ENCODE data around the gene CCDC169. TPM values are rescaled to one million over a fixed set of nuclear protein-coding genes. Genes with fewer than 3 reads are reported as not detected.

CCDC169 gene
- total and polyA plus RNA-seq, 2 donors (not counting 3 experiments of a cell fraction or from before 2014, with no cell fraction given): 1.2 to 2.5 TPM

DNA sequence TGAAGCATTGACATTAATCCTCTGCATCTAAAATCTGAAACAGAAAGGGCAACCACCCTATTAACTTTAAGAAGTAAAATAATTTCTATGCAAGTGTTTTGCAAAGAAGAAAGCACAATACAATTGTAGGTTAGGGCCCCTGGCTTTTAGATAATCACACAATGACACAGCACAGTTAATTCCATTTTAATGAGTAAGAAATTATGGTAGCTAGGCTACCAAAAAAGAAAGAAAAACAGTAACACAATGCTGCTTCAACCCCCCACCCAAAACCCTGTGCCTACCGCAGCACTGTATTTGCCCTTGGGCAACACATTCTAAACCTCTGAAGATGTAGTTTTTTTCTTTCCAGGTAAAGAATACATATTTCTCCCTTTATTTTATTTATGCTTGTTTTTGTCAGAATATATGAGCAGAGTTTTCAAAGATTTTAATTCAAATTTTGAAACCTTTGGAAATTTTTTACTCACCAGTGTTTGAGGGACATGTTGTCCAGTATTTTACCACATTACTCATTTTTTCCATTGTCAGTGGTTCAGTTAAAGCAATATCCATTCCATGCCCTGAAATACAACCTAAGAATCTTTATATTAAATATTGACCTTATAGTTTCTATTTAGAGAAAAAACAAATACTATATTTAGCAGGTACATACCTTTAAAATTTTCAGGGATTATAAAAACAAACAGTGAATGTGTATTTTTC is 104.3 kb downstream of the CCDC169 start:
- dilution Hi-C loops (cut with MboI; ENCODE audit: extremely low pct_ligation_motif_present, low sequenced_read_pairs): no loop called here
- no peaks in the 10 kb centered on the region for H4K20me1 ChIP-seq (replicated peaks; ENCODE audit: control insufficient read depth, extremely low read depth, insufficient read depth, low read length)
- TF ChIP-seq JUN (IDR thresholded peaks at IDR 0.05; ENCODE audit: borderline replicate concordance, insufficient read depth, insufficient read length, low read depth) (no peak), POLR2AphosphoS5 (IDR thresholded peaks at IDR 0.05; ENCODE audit: insufficient read depth, low read depth, low read length) (no peak), MYC (IDR thresholded peaks at IDR 0.05; ENCODE audit: low read depth, low read length) (no peak), FOS (IDR thresholded peaks at IDR 0.05; ENCODE audit: borderline replicate concordance, insufficient read depth, low read length) (no peak), GATA2 (IDR thresholded peaks at IDR 0.05; ENCODE audit: insufficient read depth, insufficient read length, low read depth, low read length) (no peak), POLR2A (IDR thresholded peaks at IDR 0.05; ENCODE audit: low read depth, low read length) (no peak), EZH2 (IDR thresholded peaks at IDR 0.05; ENCODE audit: borderline replicate concordance, low read depth, low read length, severe bottlenecking) (no peak)
- TF ChIP-seq, protein P1, sequence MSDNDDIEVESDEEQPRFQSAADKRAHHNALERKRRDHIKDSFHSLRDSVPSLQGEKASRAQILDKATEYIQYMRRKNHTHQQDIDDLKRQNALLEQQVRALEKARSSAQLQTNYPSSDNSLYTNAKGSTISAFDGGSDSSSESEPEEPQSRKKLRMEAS (IDR thresholded peaks at IDR 0.05; ENCODE audit: insufficient read depth, insufficient read length): no peak
- TF ChIP-seq, protein P2, sequence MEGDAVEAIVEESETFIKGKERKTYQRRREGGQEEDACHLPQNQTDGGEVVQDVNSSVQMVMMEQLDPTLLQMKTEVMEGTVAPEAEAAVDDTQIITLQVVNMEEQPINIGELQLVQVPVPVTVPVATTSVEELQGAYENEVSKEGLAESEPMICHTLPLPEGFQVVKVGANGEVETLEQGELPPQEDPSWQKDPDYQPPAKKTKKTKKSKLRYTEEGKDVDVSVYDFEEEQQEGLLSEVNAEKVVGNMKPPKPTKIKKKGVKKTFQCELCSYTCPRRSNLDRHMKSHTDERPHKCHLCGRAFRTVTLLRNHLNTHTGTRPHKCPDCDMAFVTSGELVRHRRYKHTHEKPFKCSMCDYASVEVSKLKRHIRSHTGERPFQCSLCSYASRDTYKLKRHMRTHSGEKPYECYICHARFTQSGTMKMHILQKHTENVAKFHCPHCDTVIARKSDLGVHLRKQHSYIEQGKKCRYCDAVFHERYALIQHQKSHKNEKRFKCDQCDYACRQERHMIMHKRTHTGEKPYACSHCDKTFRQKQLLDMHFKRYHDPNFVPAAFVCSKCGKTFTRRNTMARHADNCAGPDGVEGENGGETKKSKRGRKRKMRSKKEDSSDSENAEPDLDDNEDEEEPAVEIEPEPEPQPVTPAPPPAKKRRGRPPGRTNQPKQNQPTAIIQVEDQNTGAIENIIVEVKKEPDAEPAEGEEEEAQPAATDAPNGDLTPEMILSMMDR (IDR thresholded peaks at IDR 0.05; ENCODE audit: extremely low read depth in 1 of 2, insufficient read depth in 1 of 2, low read depth in 1 of 2, low read length in 2 of 2): no peak
- DNase-seq (ENCODE audit: low read depth, low spot score): no peak
- no peak overlapping the region for H3K27ac ChIP-seq (ENCODE audit: insufficient read depth, low read depth, low read length)
- FAIRE-seq: no peak
- intact Hi-C loops (cut with micrococcal nuclease): no loop called here
- H3K4me1 ChIP-seq (ENCODE audit: control insufficient read depth, extremely low read depth, insufficient read depth, low read length): no peaks in the 10 kb centered on the region
- no peaks in the 10 kb centered on the region for H3K9me1 ChIP-seq (replicated peaks; ENCODE audit: control insufficient read depth, extremely low read depth, insufficient read depth, low read length)
- no TSS peak for BruUV-seq (replicated peaks)
- CTCF ChIA-PET: no interaction called here
- peaks cover 0 to 2% of the 10 kb centered on the region in 2 experiments for H3K27me3 ChIP-seq (ENCODE audit: control insufficient read depth in 2 of 2, insufficient read depth in 2 of 2, low read length in 2 of 2)
- H3K4me3 ChIP-seq (replicated peaks in 1 of 3; ENCODE audit: insufficient read depth in 1 of 3, low read depth in 1 of 3, low read length in 3 of 3): no peak overlapping the region
- no peaks in the 10 kb centered on the region for H3K79me2 ChIP-seq (ENCODE audit: control insufficient read depth, insufficient read depth, low read length)
- no peaks in the 10 kb centered on the region for H3K36me3 ChIP-seq (ENCODE audit: control insufficient read depth in 2 of 2, extremely low read depth in 1 of 2, insufficient read depth in 2 of 2, low read length in 2 of 2)
- no peaks in the 10 kb centered on the region for H3K9me3 ChIP-seq (replicated peaks; ENCODE audit: control insufficient read depth, insufficient read depth, low read length)
- H3K9ac ChIP-seq (replicated peaks; ENCODE audit: extremely low read depth, insufficient read depth, low read length): no peak overlapping the region
- POLR2A ChIA-PET: no interaction called here
- H2AFZ ChIP-seq (ENCODE audit: low read depth, low read length): no peak overlapping the region
- no peak overlapping the region for H3K4me2 ChIP-seq (ENCODE audit: insufficient read depth, low read length)
